GM18909 (cell line): ENCODE data around the gene CGB1.
"Not testable (repeated sequence)": the region's sequence is repeated elsewhere in the genome, so short reads cannot be mapped to it uniquely, and the experiment has no call there.

Source experiments
- ATAC-seq: cut with Tn5 transposase; IDR thresholded peaks from one replicate; pipeline ENCODE4 v1.9.1; 2021; ENCODE audit warnings: mild to moderate bottlenecking; ENCODE audit not compliant: unreplicated experiment, poor library complexity

Gene CGB1

GRCh38 chr19:49036815-49037214 is at the start of gene CGB1:
TSS of gene CGB1 (minus strand) at chr19:49036895. CDS start at chr19:49036711, 184 bp downstream.
- not testable (repeated sequence) for ATAC-seq

- ATAC-seq = no peak
These were observed 49.6 kb upstream of the CGB1 start for GRCh38 chr19:49086296-49086695.

- no peak for ATAC-seq
These were observed 49.2 kb upstream of the CGB1 start for GRCh38 chr19:49085868-49086232.

GRCh38 chr19:49085020-49085867 is 48.5 kb upstream of the CGB1 start, which contains the start of gene SNRNP70:
TSS of gene SNRNP70 (plus strand) at chr19:49085451. CDS start at chr19:49086415, 964 bp downstream.
- ATAC-seq = peak; percentile 93

- no peak for ATAC-seq
These were observed 47.7 kb upstream of the CGB1 start for GRCh38 chr19:49084206-49085019.

GRCh38 chr19:49081273-49081672 is 44.6 kb upstream of the CGB1 start:
- no peak for ATAC-seq

GRCh38 chr19:49080392-49080791 is 43.7 kb upstream of the CGB1 start:
- ATAC-seq = no peak

- ATAC-seq = not testable (repeated sequence)
These were observed 38.2 kb upstream of the CGB1 start for GRCh38 chr19:49074869-49075268.

- ATAC-seq = no peak
These were observed 37.1 kb upstream of the CGB1 start for GRCh38 chr19:49073514-49074378.

- ATAC-seq = no peak
These were observed 35.3 kb upstream of the CGB1 start for GRCh38 chr19:49071860-49072547.

- no peak for ATAC-seq
These were observed 33.7 kb upstream of the CGB1 start for GRCh38 chr19:49070416-49070815.

GRCh38 chr19:49069026-49069425 is 32.3 kb upstream of the CGB1 start:
- ATAC-seq = no peak

- ATAC-seq = no peak
These were observed 30.9 kb upstream of the CGB1 start for GRCh38 chr19:49067554-49067953.

- no peak for ATAC-seq
These were observed 29.3 kb upstream of the CGB1 start for GRCh38 chr19:49065905-49066512.

- ATAC-seq = no peak
These were observed 28.3 kb upstream of the CGB1 start, which contains the start of gene NTF4 for GRCh38 chr19:49064768-49065611. TSS of gene NTF4 (minus strand) at chr19:49064818. CDS start at chr19:49061997, 2,821 bp downstream.

GRCh38 chr19:49064029-49064629 is 27.4 kb upstream of the CGB1 start:
- ATAC-seq = no peak

GRCh38 chr19:49061445-49061844 is 24.8 kb upstream of the CGB1 start:
- no peak for ATAC-seq

- no peak for ATAC-seq
These were observed 24.3 kb upstream of the CGB1 start for GRCh38 chr19:49061000-49061399.
